COR-L47 (cell line): ENCODE data around the gene OR2V1.
"Not testable (repeated sequence)": the region's sequence is repeated elsewhere in the genome, so short reads cannot be mapped to it uniquely, and the experiment has no call there.

Source experiments
- DNase-seq: peaks from one replicate; lab custom pipeline; 2025; lab: John Stamatoyannopoulos, UW

OR2V1 gene

DNA sequence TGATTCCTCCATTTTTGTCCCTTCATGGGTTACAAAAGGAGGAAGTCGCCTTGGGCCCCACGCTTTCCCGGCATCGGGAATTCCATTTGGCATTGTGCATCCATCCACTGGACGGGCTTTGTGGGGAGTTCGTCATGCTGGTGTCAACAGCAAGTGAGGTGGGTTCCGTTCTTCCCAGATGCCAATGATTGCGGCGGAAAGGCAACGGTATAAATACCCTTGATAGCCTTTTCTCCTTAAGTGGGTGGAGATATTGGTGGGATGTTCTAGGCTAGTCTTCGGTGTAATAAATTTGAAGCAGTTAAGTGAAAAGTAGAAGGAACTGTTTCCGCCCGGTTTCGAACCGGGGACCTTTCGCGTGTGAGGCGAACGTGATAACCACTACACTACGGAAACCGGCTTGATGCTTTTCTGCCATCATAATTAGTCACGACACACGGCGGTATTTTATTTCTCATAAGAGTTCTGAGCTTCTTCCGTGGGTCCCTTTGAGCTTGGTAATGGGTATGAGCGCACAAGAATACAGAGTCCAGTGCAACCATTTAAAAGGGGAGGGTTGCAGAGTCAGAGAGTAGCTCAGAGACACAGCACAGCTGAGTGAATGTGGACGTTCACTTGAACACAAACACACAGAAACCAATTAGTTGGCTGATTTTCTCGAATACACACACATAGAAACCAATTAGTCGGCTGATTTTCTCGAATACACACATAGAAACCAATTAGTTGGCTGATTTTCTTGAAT lies 28.9 kb downstream of the OR2V1 start:
- DNase-seq: not testable (repeated sequence)

DNA sequence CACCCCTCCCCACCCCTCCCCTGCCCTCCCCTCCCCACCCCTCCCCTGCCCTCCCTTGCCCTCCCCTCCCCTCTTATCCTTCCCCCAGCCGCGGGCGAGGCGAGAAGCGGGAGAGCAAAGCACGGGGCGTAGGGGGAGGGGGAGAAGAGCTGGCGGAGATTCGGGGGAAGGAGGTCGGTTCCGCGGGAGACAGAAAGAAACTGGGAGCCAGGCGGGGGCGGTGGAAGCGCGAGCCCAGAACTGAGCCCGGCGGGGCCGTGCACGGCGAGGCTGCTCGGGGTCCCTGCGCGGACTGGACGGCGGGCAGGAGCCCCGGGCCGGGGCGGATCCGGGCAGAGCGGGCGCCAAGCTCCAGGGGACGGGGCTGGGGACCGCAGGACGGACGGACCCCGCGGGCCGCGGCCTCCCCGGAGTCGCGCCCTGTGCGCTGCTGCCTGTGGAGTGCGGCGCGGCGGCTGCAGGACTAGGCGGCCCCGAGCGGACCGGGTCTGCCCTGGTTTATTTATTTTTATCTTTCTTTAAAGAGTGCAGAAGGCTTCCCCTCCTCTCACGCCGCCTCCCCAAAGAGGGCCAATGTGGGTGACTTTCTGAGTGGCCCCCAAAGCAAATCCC lies 29.8 kb downstream of the OR2V1 start:
- not testable (repeated sequence) for DNase-seq

DNA sequence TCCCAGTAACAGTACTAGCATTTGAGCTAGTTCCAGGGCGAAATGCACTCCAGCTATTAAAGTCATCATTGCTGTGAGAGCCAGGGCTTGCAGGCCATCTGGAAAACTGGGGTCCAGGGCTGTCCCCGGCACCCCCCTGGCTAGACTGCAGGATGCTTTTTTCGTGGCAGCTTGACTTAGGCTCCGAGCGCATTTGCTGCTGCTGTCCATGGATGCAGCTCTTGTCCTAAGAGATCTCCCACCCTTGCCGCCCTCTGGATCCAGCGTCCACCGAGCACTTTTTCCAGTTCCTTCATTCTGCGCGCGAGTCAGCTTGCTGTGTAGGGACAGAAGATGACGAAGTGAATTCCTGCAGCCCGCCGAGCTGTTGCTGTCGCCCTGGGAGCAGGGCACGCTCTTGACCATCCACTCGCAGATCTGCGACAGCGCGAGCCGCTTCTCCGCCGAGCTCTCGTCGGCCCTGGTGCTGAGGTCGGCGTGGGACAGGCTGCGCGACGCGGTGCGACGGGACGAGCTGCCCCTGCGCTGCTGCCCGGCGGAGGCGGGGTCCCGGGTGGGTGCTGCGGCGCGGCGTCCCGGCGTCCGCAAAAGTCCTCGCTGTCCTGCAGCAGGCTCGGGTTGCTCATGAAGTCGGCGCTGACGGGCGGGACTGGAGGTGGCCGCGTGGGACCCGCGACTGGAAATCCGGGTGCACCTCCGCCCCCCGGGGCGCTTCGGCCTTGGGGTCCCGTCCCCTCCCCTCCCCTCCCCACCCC lies 30.7 kb downstream of the OR2V1 start:
- no peak for DNase-seq

DNA sequence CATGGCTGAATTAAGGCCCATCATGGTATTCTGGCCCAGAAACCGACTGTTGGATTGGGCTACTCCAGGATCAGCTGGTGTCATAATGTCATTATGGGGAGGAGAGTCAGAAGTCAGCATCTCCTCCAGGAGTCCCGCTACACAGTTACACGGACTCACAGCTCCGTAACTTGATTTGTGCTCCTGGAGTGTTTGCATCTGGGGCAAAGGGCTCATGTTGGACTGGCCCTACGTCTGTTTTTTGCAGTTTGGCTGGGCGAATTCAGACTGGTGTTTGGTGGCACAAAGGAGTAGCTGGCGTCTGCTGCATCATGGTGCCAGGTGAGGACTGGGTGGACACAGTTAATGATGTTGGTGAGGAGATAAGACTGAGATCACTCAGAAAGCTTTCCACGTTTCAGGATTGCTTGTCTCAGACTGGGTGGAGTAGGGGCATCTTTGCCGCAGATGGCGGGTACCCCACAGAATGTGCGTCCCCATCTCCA lies 31.3 kb downstream of the OR2V1 start:
- DNase-seq: no peak

DNA sequence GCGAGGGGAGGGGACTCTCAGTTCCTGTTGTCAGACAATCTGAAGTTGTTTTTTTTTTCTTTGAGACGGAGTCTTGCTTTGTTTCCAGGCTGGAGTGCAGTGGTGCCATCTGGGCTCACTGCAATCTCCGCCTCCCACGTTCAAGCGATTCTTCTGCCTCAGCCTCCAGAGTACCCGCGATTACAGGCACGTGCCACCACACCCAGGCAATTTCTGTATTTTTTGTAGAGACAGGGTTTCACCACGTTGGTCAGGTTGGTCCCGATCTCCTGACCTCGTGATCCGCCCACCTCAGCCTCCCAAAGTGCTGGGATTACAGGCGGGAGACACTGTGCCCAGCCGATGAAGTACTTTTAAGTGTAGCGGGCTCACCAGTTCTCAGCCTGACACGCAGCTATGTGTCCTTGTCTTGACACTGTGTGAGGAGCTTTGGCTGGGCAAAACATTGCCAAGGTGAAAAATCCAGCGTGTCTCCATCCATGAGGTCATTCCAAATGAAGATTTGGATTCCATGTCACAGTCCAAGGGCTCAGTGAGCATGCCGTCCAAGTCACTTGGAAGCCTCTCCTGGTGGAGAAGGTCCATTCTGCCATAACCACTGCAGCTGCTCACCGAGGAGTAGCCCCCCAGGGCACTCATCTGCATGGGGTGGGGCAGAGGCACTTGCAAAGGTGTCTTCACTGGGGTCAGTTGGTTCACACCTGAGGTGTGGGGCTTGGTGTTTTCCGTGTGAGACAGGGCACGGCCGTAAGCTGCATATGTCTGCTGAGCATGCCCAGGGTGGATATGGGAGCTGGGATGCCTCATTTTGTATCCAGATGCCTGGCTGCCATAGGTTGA lies 32.0 kb downstream of the OR2V1 start:
- no peak for DNase-seq

DNA sequence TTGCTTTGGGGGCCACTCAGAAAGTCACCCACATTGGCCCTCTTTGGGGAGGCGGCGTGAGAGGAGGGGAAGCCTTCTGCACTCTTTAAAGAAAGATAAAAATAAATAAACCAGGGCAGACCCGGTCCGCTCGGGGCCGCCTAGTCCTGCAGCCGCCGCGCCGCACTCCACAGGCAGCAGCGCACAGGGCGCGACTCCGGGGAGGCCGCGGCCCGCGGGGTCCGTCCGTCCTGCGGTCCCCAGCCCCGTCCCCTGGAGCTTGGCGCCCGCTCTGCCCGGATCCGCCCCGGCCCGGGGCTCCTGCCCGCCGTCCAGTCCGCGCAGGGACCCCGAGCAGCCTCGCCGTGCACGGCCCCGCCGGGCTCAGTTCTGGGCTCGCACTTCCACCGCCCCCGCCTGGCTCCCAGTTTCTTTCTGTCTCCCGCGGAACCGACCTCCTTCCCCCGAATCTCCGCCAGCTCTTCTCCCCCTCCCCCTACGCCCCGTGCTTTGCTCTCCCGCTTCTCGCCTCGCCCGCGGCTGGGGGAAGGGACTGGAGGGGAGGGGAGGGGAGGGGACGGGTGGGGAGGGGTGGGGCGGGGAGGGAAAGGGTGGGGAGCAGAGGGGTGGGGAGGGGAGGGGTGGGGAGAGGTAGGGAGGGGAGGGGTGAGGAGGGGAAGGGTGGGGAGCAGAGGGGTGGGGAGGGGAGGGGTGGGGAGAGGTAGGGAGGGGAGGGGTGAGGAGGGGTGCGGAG lies 33.0 kb downstream of the OR2V1 start:
- not testable (repeated sequence) for DNase-seq

DNA sequence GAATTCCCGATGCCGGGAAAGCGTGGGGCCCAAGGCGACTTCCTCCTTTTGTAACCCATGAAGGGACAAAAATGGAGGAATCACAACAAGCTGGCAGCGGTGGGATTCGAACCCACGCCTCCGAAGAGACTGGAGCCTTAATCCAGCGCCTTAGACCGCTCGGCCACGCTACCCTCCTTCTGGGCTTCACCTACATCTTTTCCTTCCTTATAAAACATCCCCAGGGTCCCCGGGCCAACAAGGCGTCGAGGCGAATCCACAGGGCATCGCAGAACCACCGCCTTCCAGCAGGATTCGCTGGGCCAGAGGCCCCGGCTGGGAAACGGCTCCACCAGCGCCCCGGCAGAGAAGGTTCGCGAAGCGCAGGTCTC lies 33.6 kb downstream of the OR2V1 start:
- DNase-seq: not testable (repeated sequence)

DNA sequence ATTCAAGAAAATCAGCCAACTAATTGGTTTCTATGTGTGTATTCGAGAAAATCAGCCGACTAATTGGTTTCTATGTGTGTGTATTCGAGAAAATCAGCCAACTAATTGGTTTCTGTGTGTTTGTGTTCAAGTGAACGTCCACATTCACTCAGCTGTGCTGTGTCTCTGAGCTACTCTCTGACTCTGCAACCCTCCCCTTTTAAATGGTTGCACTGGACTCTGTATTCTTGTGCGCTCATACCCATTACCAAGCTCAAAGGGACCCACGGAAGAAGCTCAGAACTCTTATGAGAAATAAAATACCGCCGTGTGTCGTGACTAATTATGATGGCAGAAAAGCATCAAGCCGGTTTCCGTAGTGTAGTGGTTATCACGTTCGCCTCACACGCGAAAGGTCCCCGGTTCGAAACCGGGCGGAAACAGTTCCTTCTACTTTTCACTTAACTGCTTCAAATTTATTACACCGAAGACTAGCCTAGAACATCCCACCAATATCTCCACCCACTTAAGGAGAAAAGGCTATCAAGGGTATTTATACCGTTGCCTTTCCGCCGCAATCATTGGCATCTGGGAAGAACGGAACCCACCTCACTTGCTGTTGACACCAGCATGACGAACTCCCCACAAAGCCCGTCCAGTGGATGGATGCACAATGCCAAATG lies 34.1 kb downstream of the OR2V1 start:
- DNase-seq: not testable (repeated sequence)

DNA sequence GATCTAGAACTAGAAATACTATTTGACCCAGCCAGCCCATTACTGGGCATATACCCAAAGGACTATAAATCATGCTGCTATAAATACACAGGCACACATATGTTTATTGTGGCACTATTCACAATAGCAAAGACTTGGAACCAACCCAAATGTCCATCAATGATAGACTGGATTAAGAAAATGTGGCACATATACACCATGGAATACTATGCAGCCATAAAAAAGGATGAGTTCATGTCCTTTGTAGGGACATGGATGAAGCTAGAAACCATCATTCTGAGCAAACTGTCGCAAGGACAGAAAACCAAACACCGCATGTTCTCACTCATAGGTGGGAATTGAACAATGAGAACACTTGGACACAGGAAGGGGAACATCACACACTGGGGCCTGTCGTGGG lies 35.8 kb downstream of the OR2V1 start:
- not testable (repeated sequence) for DNase-seq

DNA sequence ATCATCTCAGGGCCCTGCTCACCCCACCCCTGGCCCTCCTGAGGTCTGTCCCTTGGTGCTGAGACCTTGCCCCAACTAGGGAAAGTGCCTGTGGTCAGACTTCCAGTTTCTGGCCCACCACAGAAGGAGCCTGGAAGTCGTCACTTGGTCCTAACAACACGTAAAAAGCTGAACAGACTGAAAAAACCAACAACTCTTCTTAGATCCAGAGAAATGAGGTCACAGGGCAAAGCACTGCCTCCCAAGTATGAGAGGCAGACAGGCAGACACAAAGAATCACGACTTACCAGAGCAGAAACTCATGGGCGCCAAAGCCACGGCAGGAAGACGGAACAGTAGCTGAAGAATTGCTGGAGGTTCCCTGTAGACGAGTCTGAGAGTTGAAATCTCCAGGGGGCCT lies 38.5 kb downstream of the OR2V1 start:
- DNase-seq: no peak

DNA sequence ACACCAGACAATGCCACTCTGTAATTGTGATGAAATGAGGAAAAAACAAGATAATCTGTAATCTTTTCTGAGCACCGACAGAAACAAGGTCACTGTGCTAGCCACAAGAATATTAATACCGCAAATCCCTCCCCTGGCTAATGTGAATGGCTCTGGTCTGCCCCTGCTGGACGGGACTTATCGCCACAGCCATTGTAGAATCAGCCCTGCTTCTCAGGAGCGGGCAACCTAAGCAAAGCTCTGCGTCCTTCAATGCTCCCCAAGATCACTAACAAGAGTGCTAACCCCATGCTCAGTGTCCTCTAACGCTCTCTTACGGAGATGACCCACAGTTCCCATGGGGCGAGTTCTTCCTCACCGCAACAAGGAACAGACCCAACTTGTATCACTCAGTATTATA lies 42.7 kb downstream of the OR2V1 start:
- DNase-seq: no peak

DNA sequence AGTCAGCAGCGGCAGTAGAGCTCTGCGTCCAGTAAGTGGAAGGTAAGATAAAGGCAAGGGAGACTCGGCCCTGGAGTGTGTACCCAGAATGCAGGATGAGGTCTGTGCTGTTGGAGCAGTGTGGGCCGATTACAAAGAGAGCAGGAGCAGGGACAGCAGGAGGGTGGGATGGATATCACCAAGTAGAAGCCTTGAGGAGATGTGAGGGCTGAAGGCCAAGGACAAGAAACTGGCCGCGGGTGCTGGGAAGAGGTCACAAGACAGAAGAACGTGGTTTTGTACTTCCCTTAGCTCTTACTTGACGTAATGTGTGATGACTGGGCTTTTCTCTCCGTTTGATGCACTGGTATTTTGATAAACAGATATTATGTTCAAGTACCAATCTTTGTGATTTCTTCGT lies 43.7 kb downstream of the OR2V1 start:
- DNase-seq: no peak

DNA sequence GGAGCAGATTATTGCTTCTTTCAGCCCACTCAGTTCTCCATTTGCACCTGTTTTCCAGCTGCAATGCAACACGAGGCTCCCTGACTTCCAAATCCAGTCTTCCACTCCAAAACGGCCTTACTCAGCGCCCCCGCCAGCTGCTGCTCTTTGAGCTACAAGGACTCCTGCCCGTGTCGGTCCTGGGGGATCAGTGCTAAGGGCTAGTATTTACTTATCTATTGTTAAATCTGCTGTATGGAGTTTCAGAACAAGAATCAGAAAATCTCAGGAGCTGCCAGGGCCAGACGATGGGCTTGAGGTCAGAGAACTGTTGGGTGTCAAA lies 44.1 kb downstream of the OR2V1 start:
- no peak for DNase-seq

DNA sequence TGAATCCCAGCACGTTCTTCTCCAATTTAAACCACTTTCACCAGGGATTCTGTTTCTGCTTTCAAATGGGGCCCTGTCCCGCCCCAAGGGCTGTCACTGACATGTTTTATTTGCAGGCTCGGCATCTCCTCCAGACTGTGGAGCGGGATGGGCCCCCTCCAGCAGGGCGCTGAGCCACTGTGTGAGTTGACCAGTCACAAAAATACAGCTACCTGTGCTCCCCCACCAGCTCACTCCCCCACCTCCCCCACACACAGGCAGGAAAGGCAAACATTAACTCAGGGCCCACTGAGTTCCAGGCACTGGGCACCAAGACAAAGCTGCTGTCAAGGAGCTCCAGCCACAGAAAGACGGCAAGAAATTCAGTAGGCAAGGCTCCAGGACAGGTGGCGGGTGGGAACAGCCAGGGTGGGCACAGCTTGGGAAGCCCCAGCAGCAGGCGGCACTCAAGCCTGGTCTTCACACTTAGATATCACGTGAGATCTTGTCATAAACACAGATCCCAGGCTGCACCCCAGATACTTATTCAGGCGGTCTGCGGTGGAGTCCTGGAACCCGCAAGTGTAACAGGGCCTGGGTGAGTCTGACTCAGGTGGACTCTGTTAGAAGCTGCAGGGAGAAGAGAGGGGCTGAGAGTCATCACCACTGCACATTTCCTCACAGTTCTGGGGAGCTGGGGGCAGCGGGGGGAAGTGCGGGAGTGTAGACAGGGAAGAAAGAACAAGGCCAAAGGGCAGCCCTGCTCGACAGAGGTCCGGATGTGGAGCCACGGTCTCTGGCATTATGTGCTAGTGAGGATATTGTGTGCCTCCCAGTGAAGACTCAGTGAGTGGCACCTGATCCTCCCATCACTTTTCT lies 44.7 kb downstream of the OR2V1 start:
- no peak for DNase-seq

DNA sequence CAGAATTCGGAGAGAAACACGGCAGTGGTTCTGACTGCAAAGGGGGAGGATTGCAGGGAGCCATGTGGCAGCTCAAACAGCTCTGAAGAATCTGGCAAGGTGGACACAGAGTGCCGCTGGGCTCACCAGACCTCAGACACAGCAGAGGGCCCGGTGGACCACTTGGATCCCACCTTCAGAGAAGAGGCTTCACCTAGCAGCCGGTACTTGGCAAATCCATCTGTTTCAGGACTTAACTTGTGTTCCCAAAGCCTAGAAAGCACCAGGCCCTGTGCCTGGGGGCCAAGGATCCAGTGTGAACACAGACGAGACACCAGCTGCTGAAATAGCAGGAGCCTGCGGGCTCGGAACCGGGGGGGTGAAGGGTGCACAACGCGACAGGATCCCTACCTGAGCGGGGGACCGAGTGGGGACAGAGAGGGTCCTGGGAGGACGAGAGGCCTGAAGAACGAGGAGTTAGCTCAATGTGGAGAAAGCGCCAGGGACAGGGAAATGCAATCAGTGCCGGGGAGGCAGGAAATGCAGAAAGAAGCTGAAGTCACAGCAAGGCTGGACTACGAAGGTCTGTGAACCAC lies 46.3 kb downstream of the OR2V1 start:
- no peak for DNase-seq

DNA sequence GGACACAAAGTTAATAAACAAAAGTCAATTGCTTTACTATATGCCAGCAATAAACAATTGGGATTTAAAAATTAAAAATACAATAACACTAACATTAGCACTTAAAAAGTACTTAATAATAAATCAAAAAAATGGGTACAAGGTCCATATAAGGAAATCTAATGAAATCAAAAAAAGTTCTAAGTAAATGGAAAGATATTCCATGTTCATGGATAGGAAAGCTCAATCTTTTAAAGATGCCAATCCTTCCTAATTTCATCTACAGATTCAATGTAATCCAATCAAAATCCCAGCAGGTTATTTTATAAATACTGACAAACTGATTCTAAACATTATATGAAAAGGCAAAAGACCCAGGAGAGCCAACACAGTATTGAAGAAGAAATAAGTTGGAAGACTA lies 49.0 kb downstream of the OR2V1 start:
- no peak for DNase-seq

DNA sequence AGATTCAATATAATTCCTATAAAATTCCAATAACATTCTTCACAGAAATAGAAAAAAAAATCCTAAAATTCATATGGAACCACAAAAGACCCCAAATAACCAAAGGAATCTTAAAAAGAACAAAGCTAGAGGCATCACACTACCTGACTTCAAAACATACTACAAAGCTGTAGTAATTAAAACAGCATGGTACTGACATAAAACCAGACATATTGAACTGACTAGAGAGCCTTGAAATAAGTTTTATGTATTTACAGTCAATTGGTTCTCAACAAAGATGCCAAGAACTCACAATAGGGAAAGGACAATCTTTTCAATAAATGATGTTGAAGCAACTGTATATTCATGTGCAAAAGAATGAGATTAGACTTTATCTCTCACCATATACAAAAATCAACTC lies 54.0 kb downstream of the OR2V1 start:
- no peak for DNase-seq
